Activated gamma-delta T cell treated with Interleukin-2 at 50 U/mL for 16 hours (primary cell): ENCODE measurements around the gene IFITM5.
"Not testable (repeated sequence)": the region's sequence is repeated elsewhere in the genome, so short reads cannot be mapped to it uniquely, and the experiment has no call there.

Experiments used
- DNase-seq: peaks from one replicate; pipeline ENCODE4 v3.0.0-alpha.2; 2020

Gene IFITM5

DNA sequence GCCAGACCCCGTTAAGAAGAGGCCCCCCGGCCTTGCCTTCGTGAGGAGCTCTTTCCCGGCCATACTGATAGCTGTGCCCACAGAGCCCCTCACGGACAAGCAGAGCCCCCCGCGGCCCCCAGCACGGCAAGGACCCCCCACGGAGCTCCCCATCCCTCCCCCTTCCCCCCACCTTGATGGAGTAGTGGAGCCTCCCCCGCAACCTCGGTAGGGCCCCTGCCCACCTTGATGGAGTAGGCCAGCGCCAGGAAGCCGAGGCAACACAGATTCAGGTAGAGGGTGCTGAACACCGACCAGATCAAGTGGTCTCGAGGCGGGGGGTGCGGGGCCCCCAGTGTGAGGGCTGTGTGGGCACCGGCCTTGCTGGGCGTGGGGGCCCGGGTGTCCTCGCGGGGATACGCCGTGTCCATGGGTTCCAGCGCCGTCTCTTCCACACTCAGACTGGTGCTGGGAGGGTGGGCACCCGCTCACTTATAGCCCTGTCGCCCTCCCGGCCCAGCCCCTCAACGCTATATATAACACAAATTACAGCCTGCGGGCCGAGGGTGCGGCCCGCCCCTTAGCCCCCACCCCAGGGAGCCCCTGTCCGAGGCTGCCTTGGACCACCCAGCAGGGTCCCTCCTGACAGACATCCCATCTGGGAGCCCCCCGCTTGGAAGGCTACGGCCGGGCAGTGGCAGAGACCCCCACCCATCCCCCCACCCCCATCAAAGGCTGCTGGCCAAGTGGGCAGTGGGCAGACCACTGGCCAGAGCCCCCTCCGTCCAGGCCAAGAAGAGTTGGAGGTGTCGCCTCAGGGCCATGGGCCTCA, at the start of gene IFITM5:
Gene IFITM5 (minus strand): TSS at position 446 of the 811 bp plus-strand sequence. CDS start 36 bp downstream, at position 410.
- no peak for DNase-seq

DNA sequence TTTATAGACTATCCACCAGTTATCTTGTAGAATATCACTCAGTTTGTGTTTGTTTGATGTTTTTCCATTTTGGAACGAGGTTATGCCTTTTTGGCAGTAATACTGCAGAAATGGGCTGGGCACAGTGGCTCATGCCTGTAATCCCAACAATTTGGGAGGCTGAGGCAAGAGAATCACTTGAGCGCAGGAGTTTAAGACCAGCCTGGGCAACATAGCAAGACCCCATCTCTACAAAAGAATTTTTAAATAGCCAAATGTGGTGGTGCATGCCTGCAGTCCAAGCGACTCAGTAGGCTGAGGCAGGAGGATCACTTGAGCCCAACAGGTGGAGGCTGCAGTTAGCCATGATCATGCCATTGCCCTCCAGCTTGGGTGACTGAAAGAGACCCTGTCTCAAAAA, 47.2 kb upstream of the IFITM5 start:
- no peak for DNase-seq

DNA sequence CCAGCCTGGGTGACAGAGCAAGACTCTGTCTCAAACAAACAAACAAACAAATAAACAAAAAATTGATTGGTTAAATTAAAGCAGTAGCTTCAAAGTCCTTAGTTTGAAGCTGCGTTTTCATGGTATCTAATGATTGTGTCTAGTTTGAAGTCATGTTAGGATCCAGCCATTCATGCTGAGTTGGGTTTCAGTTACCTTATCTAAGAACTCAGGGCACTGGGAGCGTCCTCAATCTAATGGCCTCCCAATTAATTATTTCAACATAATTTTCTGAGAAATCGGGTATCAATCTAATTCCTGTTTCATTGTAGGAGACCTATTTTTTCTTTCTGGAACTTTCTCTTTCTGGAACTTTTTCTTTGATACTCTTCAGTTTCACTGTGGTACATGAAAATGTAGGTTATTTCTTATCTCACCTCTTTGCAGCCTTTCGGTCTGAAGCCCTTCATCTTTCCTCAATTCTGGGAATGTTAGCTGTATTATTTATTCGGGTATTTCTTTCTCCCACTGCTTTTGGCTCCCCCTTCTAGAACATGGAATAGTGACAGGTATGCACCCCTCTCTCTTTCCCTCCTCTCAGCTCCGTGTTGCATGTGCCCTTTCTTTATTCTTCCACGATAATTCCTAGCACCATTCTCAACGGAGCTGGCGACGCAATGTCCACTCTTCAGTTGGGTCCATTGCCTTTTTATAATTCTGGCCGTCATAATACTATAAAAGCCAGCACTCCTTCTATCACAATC, 45.7 kb upstream of the IFITM5 start:
- DNase-seq, result no peak

DNA sequence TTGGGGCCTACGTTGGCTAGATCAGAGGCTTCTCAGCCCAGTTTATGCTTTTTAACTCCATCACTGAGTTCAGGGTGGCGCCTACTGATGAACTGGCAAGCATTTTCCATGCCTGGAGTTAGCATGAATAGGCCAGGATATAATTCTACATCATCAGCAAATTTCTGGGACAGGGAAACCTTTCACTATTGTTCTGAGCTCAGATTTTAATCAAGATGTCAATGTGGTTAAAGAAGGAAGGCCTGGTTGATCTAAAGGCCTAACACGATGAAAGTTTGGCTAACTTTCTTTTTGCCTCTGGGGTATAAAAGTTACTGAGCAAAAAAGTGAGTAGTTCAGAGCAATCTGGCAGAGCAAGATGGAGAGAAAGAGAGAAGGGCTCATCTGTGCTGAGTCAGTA, 43.0 kb upstream of the IFITM5 start:
- DNase-seq, result no peak

DNA sequence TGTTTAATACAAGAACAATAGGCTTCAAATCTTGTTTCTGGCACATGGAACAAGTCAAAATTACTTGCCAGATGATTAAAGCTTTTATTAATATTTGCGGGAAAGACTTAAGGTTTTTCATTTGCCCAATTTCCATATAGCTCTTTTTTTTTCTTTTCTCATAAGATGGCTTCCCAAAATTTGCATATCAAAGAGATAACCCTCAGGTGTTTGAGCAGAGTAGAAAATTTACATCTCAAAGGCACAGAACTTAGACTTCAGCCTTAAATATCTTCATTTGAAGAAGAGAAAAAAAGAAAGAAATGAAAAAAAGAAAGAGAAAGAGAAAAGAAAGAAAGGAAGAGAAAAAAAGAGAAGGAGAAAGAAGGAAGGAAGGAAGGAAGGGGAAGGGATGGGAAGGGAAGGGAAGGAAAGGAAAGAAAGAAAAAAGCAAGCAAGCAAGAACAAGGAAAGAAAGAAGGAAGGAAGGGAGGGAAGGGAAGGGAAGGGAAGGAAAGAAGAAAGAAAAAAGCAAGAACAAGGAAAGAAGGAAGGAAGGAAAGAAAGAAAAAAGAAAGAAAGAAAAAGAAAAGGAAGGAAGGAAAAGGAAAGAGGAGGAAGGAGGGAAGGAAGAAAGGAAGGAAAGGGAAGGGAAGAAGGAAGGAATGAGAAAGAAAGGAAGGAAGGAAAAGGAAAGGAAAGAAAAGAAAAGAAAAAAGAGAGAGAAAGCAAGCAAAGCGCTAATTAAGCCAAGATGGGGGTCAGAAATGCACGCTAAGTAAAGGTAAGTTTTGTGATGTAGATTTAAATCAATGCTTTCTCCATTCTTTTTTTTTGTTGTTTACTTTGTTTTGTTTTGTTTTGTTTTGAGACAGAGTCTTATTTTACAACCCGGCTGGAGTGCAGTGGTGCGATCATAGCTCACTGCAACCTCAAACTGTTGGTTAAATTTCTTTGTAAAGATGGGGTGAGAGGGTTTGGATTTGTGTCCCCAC, 41.5 kb upstream of the IFITM5 start:
- no peak for DNase-seq

DNA sequence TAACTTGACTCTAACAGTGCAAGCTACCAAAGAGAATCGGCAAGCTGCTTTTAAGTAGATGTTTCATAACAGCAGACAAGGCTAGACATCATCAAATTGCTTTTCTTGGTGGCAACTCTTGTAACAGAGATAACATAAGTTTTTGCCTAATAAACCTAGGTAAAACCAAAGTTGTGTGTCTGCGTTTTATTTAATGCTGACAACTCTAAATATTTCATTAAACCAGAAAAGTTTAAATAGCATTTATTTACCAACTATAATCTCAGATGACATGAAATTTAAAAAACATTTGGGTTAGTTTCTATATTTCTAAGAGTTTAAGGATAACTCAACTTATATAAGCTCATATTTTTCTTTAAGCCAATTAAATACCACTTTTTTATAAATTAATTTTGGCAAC, 40.6 kb upstream of the IFITM5 start:
- DNase-seq, result no peak

DNA sequence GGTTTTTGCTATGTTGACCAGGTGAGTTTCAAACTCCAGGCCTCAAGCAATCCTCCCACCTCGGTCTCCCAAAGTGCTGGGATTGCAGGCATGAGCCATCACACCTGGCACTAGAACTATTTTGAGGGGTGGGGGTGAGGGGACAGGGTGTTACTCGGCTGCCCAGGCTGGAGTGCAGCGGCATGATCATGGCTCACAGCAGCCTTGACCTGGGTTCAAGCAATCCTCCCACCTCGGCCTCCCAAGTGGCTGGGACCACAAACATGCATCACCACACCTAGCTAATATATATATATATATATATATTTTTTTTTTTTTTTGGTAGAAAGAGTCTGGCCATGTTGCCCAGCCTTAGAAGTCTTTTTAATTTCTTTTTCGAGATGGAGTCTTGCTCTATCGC, 38.4 kb upstream of the IFITM5 start:
- no peak for DNase-seq

DNA sequence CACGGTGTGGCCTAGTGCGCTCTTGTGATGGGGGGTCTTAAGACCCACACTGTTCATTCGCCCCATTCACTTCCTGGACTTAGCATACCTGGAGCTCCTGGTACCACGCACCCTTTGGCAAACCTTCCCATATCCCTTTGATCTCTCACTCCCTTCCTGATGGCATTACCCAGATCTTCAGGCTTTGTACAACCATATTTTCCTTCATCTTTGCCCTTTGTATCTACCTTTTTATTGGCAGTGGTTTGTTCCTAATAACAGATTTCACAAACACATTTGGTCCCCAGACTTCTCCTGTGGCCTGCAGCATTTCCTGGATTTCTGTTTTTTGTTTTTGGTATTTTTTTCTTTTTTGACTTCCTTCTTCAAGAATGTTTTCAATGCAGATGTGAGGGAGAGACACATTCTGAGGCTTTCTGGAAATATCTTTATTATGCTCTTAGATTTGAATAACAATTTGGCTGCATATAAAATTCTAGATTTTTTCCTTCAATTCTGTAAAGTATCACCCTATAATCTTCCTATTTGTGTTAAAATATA, 37.4 kb upstream of the IFITM5 start:
- no peak for DNase-seq

DNA sequence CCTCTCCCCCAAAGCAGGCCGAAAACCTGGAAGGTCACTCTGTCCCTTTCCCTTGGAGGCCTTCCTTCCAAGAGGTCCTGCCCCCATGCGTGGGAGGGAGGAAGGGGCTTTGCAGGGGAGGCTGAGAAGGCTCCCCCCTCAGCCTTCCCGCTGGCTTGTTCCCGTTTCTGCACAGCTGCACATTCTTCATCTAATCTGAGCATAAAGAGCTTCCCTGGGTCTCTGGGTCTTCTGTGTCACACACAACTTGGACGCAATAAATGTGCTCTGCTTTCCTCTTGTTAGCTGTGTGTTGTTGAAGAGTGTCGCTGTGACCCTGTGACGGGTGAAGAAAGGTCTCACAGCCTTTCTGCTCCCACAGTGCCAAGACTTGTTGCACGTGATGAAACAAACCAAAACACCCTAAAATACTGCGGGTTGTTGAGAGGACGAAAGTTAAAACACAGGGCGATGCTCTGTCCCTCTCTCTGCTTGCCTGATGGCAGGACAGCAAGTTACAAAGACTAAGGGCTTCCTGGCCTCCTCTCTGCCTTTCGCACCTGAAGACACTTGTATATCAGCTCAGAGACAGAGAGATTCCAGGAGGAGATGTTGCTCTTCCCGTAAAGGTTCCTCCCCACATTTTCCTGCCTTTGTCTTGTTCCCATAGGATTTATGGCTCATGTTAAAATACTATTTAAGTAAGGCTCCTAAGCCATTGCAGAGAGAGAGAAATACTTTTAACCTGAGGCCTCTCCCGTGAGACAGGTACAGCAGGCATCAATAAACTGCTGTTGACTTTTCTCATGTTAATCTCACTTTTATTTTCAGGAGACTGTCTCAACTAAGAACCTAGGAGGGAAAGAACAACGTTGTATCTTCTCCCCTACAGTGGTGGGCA, 36.7 kb upstream of the IFITM5 start:
- no peak for DNase-seq

DNA sequence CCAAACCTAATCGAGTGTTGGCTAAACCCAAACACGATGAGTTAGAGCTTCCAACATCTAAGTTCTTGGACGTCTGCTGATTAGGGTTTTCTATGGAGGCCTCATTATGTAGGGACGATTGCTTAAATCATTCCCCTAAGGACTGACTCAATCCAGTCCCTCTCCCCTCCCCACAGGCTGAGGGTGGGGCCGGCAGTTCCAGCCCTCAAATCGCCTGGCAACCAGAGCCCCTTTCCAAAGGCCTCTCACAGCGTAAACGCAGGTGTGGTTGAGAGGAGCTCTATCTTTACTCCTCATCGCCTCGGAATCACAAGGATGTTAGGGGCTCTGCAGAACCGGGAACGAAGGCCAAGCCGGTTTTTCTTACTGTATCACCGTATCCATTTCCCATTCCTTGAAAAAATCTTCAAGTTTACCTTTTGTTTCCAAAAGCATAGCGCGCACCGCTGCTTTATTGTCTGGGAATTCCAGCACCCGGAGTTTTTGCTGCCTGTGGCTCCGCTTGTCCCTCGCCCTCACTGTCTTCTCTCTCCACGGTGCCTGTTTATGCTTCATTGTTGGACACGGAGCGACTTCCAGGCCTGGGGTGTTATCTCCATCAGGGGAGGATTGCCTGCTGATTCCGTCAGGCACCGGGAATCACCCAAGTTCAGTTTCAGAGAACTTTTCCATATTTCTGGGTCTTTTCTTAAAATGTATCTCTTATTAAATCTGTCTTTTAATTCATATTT, 35.1 kb upstream of the IFITM5 start:
- DNase-seq, result no peak

DNA sequence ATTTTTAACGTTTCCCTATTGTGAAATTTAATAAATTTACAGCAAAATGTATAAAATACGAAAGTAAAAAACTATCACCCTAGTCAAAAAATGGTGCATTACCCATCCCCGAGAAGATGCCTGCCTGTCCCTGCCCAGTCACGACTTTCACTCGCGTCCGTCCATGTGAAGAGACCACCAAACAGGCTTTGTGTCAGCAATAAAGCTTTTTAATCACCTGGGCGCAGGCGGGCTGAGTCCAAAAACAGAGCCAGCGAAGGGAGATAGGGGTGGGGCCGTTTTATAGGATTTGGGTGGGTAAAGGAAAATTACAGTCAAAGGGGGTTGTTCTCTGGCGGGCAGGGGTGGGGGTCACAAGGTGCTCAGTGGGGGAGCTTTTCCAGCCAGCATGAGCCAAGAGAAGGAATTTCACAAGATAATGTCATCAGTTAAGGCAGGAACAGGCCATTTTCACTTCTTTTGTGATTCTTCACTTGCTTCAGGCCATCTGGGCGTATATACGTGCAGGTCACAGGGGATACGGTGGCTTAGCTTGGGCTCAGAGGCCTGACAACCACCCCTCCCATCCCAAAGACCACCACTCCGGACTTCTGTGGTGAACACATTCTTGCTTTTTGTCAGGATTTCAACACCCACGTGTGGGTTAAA, 34.4 kb upstream of the IFITM5 start:
- DNase-seq, result not testable (repeated sequence)

DNA sequence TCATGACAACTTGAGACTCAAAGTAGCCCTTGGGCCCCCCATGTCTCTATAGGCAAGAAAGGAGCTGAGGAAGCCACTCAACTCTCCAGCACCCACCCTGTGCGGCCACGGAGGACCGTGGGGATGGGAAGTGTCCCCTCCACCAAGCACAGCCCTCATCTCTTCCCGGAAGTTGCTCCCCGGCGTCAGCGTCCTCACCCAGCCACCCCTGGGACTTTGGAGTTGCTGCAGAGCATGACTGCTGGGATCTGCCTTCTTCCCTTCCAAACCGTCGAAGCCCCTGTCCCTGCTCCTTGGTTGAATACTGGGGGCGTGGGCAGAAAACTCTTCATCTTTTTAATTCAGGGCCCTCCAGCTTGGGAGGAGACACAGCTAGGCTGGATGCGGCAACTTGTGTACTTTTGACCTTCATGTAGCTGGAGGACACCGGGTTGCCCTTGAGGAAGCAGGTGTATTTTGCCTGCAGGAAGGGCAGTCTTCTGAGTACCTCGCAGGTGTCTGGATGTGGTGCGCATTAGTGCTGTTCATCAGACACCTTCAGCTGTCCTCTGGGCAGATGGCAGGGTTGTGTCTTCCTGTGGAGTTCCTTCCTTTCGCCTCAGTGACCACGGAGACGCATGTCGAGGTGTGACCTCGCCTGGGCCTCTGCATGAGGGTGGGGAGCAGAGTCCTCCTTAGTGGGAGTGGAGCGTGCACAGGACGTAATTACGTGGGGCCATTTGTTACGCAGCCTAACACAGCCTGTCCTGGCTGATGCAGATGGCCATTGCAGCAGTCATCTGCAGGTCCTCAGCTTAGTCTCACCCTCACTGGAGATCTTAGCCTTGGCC, 33.5 kb upstream of the IFITM5 start:
- no peak for DNase-seq

DNA sequence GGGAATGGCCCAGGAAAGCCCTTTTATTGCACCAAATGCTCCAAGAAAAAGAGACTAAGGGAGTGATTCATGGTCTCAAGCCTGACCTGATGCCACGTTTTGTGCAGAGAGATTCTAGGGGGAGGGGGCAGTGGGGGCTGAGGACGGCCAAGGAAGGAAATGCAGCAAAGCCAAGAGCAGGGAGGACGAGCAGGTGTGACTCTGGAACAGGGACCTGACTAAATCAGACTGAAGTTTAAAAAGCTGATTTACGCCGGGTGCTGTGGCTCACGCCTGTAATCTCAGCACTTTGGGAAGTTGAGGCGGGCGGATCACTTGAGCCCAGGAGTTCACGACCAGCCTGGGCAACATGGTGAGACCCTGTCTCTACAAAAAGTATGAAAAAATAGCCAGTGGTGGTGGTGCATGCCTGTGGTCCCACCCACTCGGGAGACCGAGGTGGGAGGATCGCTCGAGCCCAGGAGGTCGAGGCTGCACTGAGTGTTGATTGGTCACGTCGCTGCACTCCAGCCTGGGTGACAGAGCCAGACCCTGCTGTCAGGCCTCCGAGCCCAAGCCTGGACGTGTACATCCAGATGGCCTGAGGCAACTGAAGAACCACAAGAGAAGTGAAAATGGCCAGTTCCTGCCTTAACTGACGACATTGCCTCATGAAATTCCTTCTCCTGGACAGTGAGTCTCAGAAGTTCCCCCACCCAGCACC, 32.2 kb upstream of the IFITM5 start:
- no peak for DNase-seq

DNA sequence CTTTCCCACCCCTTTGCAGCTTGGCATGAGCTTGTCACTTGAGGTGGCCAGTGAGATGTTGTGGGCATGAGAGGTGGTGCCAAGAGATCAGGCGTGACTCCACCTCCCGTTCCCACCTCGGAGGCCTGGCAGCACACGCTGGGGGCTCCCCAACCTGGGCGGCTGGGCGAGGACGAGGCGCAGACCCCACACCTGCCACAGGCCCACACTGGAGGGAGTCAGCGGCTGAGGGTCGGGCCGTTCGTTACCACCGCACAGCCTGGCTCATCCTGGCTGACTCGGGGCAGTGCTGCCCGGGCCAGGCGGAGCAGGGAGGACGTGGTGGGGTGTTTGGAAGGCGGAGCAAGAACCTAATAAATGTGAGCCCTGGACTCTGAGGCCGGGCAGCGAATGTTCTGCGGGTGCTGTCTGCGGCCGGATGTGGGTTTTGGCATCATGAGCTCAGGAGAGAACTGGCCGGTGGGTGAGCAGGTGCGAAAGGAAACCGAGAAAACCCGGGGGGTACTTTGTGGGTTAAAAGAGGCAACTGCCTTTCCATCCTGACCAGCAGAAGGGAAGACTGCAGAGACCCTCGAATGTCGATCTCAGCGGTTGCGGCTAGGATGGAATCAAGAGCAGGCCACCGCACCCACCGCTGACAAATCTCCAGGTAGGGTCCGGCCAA, 31.5 kb upstream of the IFITM5 start:
- DNase-seq, result no peak

DNA sequence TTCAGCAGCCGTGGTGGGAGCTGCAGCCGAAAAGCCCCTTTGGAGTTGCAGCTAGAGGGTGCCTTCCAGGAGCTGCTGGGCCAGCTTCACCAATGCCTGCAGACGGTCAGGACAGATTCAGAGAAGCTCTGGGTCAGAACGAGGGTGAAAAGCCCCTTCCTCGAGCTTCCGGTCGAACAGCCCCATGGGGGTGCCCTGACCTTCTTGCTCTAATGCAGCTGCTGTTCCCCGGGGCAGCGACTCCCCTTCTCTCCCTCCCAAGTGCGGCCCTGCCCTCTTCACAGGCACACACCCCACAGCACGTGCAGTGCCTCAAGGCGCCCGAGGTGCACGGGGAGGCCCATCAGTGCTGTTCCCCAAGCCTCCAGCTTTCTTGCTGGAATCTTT, 31.0 kb upstream of the IFITM5 start:
- DNase-seq, result no peak

DNA sequence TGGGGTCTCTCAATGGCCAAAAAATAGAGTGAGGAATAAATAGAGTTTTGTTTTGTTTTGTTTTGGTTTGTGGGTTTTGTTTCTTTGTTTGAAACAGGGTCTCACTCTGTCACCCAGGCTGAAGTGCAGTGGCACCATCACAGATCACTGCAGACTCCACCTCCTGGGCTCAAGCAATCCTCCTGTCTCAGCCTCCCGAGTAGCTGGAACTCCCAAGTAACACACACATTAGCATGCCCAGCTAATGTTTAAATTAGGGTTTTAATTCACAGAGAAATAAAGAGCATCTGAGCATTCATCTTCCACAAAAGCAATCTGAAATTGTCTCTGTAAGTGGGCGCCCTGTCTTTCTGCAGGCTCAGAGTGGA, 30.5 kb upstream of the IFITM5 start:
- DNase-seq, result no peak

DNA sequence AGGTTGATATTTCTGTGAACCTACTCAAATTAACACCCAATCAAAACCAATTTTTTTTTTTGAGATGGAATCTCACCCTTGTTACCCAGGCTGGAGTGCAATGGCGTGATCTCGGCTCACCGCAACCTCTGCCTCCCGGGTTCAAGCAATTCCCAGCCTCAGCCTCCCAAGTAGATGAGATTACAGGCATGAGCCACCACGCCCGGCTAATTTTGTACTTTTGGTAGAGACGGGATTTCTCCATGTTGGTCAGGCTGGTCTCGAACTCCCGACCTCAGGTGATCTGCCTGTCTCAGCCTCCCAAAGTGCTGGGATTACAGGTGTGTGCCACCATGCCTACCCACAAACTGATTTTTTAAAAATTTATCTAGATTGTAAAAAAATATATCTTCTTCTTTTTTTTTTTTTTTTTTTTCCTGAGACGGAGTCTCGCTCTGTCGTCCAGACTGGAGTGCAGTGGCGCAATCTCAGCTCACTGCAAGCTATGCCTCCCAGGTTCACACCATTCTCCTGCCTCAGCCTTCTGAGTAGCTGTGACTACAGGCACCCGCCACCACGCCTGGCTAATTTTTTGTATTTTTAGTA, 29.3 kb upstream of the IFITM5 start:
- DNase-seq, result not testable (repeated sequence)

DNA sequence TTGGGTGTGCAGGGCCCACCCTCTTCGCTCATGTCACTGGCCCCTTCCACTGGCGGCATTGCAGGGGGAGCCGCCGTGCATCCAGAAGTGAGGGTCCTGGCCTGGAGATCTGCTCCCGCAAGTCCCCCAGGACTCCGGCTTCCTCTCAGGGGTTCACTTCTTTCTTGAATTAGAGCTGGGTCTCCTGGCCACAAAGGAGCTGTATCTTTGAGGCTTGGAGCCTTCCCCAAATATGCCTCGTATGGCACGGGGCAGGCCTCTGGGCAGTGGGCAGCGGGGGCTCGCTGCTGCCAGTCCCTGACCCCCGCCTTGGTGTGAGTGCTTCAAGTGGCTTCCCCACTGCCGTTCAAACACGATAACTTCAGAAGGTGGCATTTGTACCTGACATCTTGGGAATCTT, 28.7 kb upstream of the IFITM5 start:
- no peak for DNase-seq
